Measurements from ENCODE around the gene HPCA.

GRCh38 chr1:32884032-32884372 lies 2.3 kb upstream of the HPCA start:
- TF ChIP-seq POLR2A (IDR thresholded peaks at IDR 0.05) = no peak
- TF ChIP-seq CTCF (IDR thresholded peaks at IDR 0.05) = no peak
